Right lobe of liver (tissue), 4 donors: ENCODE data around the gene DTWD1.

Experiments
- CTCF ChIP-seq, 4 donors: fragments of 200-600 bp in 3 of 4; fragments of 450-650 bp in 1 of 4; IDR thresholded peaks; one replicate each; pipeline versions ENCODE4 v1.5.1 to v1.8.0; 2016 to 2022; ENCODE audit warnings: antibody characterized with exemption in 4 of 4, mild to moderate bottlenecking in 2 of 4
- POLR2A ChIP-seq: fragments of 450-650 bp; IDR thresholded peaks from one replicate; pipeline ENCODE4 v1.6.1; 2017; ENCODE audit warnings: antibody characterized with exemption, mild to moderate bottlenecking
- donor health status: DM: no; HTN: no; CAD: no.
- donor health status: DM: no; HTN: no; CAD: no.
- donor health status: DM: no; HTN: yes; CAD: no.

GRCh38 chr15:49692514-49693090, 71.8 kb downstream of the DTWD1 start:
- TF ChIP-seq CTCF (IDR thresholded peaks at IDR 0.05) (no peak), POLR2A (no peak)
